ENCODE results near the gene LATS2.

The LATS2 gene

DNA sequence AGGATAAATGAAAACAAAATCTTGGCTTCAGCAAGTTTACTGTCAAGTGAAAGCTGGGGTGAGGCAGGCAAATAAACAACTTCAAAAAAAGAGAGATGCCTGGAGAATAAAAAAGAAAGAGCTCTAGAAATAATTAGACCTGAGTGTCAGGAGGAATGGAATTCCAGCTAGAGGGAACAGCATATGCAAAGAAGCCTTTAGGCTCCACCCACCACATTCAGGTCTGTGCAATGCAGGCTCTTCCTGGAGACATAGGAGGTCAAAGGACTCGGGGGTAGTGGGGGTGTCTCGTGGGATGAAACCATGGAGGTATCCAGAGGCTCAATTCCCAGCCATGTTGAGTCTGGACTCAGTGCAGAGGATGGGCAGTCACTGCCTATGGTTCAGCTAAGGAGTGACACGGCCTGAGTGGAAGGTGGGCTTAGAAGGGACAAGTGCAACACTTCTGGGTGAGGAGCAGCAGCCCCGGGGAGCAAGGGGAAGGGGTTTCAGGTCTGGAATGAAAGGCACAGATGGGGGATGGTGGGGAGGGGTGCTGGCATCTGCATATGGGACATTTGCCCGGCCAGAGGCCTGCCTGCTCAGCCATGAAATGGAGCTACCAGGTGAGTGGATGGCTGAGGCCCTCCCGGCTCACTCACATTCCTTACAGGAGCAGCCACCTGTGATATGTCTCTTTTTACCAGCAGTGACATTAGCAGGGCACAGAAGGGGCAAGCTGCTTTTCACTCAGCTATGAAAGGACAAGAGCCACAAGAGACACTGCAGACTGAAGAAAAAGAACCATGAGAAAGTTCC is 12.3 kb downstream of the LATS2 start:
- in situ Hi-C loops (cut with HindIII; ENCODE audit: low sequenced_read_pairs) = no loop called here

DNA sequence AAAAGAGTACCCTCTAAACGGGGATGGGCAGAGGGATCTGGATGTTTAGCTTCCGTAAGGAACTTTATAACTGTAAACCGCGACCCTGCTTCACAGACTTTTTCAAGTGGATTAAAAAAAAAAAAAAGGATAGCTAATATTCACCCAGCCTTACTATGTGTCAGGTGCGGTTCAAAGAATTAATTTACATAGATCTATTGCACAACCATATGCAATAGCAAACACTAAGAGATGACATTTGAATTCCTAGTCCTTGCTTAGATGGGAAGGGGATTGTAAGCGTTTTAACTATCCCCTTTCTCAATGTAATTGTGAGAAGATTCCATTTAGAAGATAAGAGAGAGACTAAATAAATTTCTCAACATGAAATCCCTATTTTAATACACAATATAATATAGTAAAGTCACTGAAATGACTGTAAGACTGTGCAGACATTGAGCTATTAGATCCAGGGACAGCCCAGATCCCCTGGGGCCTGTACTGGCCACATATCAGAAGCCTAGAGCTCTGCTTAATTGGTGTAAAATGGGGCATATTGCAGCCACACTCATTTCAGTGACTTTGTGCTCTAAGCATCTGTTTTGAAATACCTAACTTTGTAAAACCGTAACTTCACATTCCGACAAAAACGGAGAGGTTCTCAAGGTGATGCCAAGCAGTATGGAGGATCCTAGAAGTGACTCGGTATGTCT is 13.6 kb downstream of the LATS2 start:
- in situ Hi-C loops (cut with HindIII; ENCODE audit: low sequenced_read_pairs) = no loop called here

DNA sequence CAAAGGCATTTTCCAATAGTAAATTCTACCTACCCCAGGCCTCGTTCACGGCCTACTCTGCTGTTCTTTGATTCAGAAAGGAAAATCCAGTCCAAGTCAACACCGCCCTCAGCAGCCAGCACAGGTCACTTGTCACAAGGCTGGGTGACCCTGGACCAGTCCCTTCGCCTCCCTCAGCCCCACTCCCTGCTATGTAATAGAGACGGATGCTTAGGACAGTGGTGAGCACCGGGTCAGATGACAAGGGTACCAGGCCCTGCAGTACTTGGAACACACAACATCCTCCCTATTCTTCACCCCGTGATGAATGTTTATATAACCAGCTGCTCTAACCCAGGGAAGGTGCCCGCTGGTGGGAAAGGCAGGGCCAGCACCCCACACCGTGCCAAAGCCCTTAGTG is 14.3 kb downstream of the LATS2 start:
- in situ Hi-C loops (cut with HindIII; ENCODE audit: low sequenced_read_pairs) = no loop called here

DNA sequence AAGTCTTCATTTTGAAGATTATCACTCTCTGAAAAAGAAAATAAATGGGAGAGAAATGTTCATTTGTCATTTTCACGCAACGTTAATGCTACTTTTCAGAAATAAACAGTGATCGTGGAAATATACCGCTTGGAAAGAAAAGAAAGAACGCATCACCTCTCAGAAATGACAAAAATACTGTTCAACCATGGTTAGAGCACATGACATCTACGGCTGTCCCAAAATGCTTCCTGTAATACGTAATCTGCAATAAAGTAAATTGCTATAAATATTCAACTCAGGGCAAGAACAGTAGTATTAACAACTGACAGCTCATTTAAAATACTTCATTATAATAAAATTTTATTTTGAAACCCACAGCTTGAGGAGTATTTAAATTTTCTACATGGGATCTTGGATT is 15.2 kb downstream of the LATS2 start:
- in situ Hi-C loops (cut with HindIII; ENCODE audit: low sequenced_read_pairs) = no loop called here

DNA sequence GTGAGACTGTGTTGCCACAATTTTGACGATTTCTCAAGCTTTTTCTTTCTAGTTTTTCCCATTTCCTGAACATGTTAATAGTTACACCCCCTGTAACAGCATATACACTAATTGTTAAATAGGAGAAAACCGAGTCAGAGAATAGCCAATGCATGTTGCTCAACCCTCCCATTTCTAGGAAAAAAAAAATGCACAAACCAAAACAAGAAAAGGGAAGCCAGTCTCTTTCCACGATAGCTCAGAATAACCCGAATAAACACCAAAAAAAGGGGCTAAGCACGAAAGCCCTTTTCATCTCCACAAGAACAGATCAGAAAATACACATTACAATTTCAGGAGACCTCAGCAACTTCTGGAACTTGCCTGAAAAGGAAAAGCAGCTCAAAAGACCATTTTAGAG is 16.3 kb downstream of the LATS2 start:
- in situ Hi-C loops (cut with HindIII; ENCODE audit: low sequenced_read_pairs) = no loop called here

DNA sequence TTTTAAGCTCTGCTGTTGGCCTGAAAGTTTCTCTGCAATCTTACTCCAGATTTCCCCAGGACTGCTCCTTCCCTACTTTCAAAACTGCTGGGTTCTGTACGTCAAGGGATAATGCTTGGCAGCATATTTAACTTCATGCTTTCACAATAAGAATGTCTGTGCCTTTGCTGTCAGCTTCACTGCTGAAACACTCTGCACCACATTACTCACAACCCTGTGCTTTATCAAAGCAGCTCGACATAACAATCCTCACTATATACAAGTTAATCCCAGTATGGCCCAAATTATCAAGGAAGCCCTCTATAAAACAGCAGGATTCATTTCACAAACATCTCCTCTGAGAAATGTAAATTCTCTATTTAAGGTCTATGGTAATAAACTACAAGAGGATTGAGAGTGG is 17.5 kb downstream of the LATS2 start:
- in situ Hi-C loops (cut with HindIII; ENCODE audit: low sequenced_read_pairs) = no loop called here

DNA sequence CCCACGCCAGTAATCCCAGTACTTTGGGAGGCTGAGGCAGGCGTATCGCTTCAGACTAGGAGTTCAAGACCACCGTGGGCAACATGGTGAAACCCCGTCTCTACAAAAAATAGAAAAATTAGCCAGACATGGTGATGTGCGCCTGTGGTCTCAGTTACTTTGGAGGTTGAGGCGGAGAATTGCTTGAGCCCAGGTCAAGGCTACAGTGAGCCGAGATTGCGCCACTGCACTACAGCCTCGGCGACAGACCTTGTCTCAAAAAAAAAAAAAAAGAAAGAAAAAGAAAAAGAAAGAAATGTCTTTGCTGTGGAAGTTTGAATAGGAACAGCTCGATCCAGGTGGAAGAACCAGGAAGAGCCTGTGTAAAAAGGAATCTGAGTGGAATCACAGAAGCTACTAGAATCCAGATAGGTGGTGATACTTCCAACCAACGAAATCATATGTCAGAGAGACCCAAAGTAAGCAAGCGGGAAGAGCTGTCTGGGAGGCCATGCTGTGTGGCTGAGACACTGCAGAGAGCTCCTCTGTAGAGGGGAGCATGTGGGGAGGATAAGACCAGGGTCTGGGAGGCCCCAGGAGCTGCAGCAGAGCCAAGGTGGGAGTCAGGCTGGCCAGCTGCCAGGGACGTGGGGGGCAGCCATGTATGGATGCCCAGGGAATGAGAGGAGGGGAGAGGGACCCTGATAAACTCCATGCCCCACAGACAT is 21.1 kb downstream of the LATS2 start:
- in situ Hi-C loops (cut with HindIII; ENCODE audit: low sequenced_read_pairs) = no loop called here

DNA sequence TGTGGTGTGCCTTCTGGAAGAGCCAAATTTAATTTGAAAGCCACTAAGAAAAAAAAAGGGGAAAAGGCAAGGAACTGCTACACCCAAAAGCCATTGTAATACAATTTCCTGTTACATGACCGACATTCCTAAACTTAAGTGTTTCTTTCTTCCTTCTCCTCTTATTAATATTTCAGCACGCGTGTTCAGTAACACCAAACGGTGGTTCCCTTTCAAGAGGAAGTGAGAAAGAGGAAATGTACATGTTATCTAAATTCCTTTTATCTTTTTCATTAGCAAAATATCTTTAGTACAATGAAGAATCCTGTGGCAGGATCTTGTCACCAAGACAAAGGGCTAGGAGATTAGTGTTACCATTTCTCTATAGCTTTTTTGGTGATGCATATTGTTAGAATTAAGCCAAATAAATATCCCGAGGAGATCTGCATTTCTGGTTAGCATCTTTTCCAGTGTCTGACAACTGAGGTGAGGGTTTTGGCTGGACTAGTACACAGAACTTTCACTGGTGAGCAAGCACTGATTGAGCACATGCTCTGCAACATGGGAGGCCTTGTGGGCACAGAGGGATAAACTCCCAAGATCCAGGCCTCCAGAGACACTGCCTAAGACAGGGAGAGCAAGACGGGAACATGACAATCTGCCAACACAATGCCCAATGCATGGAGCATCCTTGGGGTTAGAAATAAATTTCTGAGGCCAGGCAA is 22.1 kb downstream of the LATS2 start:
- in situ Hi-C loops (cut with HindIII; ENCODE audit: low sequenced_read_pairs) = no loop called here

DNA sequence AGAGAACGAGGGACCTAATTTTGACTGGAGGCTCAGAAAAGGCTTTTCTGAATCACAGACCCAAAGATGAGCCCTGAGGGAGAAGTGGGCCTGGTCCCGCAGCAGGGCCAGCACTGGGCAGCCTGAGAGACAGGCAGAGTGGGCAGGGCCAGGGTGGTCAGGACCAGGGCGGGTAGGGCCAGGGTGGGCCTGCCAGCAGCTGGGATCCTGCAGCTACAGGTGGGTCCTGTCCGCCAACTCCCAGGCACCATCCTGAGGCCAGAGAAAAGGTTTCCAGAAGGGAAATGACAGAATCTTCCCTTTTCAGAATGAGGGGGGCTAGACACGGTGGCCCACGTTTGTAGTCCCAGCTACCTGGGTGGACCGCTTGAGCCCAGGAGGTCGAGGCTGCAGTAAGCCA is 23.7 kb downstream of the LATS2 start:
- in situ Hi-C loops (cut with HindIII; ENCODE audit: low sequenced_read_pairs) = no loop called here

DNA sequence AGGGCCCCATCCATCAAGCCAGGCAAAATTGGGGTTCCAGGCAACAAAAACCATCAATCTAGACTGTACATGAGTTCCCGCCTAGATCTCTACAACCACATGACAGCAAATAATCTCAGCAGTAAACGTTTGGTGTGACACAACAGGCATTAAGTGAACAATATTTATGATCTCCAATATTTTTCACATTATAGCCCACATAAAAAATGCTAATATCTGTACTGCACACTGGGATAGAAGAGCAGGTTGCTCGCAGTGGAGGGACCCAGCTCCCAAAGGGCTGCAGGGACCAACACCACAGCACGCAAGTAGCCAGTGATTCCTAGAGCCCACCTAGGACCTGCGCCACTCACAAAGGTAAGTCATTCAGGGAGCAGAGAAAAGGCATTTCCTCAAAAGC is 25.9 kb downstream of the LATS2 start:
- in situ Hi-C loops (cut with HindIII; ENCODE audit: low sequenced_read_pairs) = no loop called here

DNA sequence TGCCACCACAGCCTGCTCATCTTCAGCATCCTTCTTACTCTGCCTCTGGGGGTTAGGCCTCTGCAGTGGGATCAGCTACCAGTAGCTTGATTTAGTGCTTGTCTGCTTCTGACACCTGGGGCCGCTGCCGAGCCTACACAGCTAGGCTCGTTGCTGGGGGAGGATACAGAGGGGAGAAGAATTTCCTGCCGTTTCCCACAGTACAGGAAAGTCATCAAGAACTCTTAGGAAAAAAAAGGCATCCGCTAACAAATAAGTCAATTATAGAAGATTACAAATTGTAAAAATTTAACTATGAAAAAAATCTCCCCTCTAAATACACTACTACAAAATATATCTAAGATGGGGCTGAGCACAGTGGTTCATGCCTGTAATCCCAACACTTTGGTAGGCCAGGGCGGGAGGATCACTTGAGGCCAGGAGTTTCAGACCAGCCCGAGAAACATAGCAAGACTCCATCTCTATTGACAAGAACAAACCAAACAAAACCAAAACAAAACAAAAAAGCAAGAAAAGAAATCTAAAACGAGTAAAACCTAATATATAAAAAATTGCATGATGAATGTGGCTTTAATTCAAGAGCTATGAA is 26.7 kb downstream of the LATS2 start:
- in situ Hi-C loops (cut with HindIII; ENCODE audit: low sequenced_read_pairs) = no loop called here

DNA sequence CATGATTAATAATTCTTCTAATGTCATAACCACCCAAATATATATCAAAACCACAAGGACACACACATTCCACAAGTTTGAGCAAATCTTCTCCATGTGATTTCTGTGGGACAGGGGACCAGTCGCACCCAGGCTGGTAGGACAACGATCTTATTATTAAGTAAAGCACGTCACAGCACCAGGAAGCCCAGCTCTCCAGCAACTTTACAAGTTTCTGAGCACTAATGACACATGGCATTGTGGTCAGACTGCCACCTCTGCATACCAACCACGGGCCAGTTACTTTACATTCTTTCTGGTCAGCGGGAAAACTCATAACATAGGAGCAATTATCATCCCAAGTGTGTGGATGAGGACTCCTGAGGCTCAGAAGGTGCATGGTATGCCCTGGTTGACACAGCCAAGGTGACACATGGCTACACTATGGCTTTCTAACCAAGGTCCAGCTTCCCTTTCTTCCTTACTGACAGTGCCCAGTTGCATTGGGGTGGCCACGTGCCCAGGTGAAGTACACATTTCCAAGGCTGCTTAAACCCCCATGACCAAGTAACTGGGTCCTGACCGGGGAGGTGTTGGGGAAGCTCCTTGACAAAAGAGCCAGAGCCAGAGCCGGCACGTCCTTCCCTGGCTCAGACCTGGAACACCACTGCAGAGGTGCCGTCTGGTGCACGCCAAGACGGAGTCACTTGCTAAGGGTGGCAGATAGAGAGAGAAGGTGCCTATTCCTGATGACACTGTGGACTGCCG is 27.4 kb downstream of the LATS2 start:
- in situ Hi-C loops (cut with HindIII; ENCODE audit: low sequenced_read_pairs) = no loop called here

DNA sequence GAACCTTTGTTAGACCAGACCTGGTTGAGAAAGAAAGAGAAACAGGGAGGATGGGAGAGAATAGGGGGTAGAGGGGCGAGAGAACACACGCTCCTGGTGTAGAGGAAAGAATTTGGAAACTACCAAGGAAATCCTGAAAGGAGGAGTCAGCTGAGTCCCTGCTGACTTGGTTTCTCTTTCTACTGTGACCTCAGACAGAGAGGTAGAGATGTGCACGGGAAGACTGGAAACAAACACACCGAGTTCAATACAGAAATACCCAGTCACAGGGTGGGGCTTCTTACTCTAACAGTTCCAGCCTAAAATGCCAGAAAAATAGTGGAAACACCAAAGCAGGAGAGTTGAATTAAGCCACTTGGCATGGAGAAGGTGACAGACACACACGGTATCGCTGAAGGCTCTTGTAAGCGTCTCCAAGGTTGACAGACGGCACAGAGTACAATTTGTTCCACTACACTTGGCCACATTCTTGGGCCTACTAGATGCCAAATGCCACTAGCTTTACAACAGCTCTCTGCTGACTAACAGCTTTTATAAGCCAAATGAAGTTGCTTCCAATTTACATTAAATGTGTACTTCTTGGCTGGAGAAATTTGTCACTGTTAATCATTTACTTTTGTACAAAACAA is 28.1 kb downstream of the LATS2 start:
- in situ Hi-C loops (cut with HindIII; ENCODE audit: low sequenced_read_pairs) = no loop called here

DNA sequence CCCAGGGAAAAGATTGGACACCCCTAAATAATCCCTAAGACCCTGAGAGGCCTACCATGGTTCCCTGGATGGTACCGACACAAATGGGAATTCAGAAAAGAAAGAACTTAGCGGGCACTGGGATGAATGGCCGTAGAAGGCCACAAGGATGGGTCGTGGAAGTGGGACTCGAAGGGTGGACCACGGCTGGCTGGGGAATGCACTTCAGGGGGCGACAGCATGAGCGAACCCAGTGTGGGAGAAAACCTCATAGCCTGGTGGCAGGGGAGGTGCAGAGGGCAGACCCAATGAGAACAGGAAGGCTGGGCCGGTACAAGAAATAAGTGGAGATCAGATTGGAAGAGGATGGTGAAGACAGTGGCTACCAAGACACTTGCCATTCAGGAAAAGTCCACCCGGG is 28.7 kb downstream of the LATS2 start:
- in situ Hi-C loops (cut with HindIII; ENCODE audit: low sequenced_read_pairs) = no loop called here

DNA sequence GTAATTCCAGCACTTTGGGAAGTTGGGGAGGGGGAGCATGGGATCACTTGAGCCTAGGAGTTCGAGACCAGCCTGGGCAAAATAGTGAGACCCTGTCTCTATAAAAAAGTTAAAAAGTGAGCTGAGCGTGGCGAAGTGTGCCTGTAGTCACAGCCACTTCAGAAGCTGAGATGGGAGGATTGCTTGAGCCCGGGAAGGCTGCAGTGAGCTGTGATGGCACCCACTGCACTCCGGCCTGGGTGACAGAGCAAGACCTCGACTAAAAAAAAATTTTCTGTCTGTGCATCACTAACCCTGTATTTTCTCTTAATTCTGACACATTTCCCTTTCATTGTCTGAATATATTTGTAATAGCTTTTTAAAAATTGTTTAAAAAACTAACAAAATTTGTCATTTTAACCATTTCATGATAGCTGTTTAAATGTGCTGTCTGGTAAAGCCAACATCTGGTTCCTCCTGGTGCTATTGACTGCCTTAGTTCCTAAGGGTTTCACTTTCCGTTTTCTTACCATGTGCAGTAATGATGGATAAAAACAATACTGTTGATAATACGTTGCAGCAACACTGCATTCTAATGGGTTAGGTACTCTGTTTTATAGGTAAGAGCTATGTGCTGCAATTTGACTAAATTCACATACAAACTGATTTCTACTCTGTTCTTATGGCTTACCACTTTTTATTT is 29.7 kb downstream of the LATS2 start:
- in situ Hi-C loops (cut with HindIII; ENCODE audit: low sequenced_read_pairs) = no loop called here

DNA sequence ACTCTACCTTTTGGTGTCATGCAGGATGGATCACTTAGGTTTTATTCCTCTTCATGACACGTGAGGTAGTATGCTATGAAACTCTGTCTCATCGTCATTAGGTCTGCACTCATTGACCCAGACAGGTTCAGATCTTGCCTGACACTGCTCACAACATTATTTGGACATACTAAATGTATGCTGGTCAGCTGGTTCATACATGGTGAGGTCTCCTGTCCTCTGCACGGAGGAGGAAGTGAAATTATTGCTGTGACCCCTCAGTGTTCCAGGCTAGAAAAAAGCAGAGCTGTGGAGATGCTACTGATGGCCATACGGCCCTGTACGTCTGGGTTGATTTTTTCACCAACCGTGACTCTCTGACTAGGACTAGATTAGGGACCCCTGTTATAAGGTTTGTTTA is 35.8 kb downstream of the LATS2 start:
- in situ Hi-C loops (cut with HindIII; ENCODE audit: low sequenced_read_pairs) = no loop called here

DNA sequence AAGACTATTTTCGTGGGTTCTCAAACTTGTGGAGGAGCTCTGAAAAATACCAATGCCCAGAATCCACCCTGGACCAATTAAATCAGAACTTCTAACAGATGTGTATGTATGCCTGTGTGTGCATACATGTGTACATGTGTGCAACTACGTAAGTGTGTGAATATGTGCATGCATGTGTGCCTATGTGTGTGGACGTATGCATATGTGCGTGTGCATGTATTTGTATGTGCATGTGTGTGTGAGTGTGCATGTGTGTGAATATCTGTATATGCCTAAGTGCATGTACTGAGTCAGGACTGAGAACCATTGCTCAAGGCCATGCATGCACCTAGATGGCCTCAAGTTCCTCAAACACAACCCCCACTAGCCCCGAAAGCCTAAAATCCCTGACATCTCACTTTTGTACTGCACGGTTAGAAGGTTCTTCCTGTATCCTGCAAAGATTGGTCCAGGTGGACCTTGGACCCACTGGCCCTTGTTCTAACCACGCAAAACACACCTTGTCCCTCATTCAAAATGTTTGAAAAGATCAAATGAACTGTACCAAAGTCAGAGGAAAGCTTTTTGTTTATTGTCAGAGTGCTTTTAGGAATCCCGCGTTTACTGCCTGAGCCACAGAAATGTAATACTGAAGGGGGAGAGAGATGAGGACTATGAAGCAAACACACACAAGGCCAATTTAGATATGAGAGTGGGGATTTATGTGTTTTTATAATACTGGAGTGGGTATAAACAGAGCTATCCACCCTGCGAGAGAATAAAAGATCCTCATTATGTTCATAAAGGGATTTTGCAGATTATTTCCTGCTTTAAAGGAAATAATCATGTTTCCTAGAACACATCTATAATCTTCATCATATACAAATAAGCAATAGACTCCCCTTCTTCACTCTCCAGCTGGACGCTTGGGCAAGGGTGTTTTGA is 39.1 kb downstream of the LATS2 start:
- in situ Hi-C loops (cut with HindIII; ENCODE audit: low sequenced_read_pairs) = loop anchor here (5.0 kb wide), 1 partner anchor 50 kb away; no protein-coding TSS in a partner anchor

DNA sequence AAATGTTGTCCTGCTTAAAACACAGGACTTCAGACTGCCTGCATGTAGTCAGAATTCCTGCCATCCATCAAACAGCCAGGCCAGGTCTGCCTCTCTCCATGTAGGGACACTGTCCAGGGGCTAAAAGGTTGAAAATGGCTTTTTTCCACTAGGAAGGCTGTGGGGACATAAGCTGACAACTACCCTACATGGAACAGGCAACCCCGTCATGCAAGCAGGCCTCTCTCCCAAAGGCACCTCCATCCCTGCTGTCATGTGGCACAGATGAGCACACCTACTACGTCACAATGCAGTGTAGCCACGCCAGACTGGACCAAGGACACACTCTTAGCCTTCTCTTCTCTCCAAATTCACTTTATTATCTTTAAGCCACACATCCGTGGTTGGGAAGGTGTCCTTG is 40.8 kb downstream of the LATS2 start:
- in situ Hi-C loops (cut with HindIII; ENCODE audit: low sequenced_read_pairs) = loop anchor here (5.0 kb wide), 1 partner anchor 48 kb away; no protein-coding TSS in a partner anchor
